PFSK-1 (cell line): ENCODE results near the gene SYTL3.

Experiments used
- FOXP2 ChIP-seq: optimal IDR thresholded peaks from 2 replicates; pipeline ENCODE3; 2011; ENCODE audit warnings: borderline replicate concordance, control low read depth, inconsistent platforms; ENCODE audit not compliant: insufficient read depth; ENCODE audit errors: extremely low read length, extremely low read depth
- POLR2AphosphoS5 ChIP-seq: IDR thresholded peaks from 2 replicates; pipeline ENCODE4 v1.6.1; 2012; ENCODE audit warnings: low read depth, mild to moderate bottlenecking, control low read depth, low read length, moderate library complexity
- REST ChIP-seq, 2 experiments: IDR thresholded peaks; 2 replicates each; pipeline versions ENCODE4 v1.6.1 to v1.8.0; 2011 to 2012; ENCODE audit warnings: low read depth in 2 of 2, low read length in 2 of 2, control low read depth in 1 of 2, inconsistent platforms in 1 of 2, mild to moderate bottlenecking in 1 of 2, moderate library complexity in 1 of 2; ENCODE audit not compliant: insufficient read depth in 1 of 2
- SIN3A ChIP-seq: IDR thresholded peaks from 2 replicates; pipeline ENCODE4 v1.6.1; 2012; ENCODE audit warnings: mild to moderate bottlenecking, low read length, moderate library complexity, borderline replicate concordance; ENCODE audit not compliant: insufficient read depth
- TAF1 ChIP-seq: IDR thresholded peaks from 2 replicates; pipeline ENCODE4 v1.6.1; 2012; ENCODE audit warnings: low read length, control low read depth, borderline replicate concordance; ENCODE audit not compliant: insufficient read depth

SYTL3 gene

GRCh38 chr6:158680481-158680880, 30.6 kb downstream of the SYTL3 start:
- TF ChIP-seq REST (IDR thresholded peaks at IDR 0.05; ENCODE audit: insufficient read depth in 1 of 2, low read depth in 2 of 2, low read length in 2 of 2) (no peak), FOXP2 (no peak), SIN3A (no peak), TAF1 (no peak), POLR2AphosphoS5 (no peak)

GRCh38 chr6:158684311-158684710, 34.5 kb downstream of the SYTL3 start:
- TF ChIP-seq TAF1 (no peak), FOXP2 (no peak), SIN3A (no peak), REST (IDR thresholded peaks at IDR 0.05; ENCODE audit: insufficient read depth in 1 of 2, low read depth in 2 of 2, low read length in 2 of 2) (no peak), POLR2AphosphoS5 (no peak)

- TF ChIP-seq REST (IDR thresholded peaks at IDR 0.05; ENCODE audit: insufficient read depth in 1 of 2, low read depth in 2 of 2, low read length in 2 of 2) (no peak), POLR2AphosphoS5 (no peak), TAF1 (no peak), FOXP2 (no peak), SIN3A (no peak)
These were observed 35.0 kb downstream of the SYTL3 start for GRCh38 chr6:158684745-158685324.

- TF ChIP-seq SIN3A (no peak), REST (IDR thresholded peaks at IDR 0.05; ENCODE audit: insufficient read depth in 1 of 2, low read depth in 2 of 2, low read length in 2 of 2) (no peak), POLR2AphosphoS5 (no peak), FOXP2 (no peak), TAF1 (no peak)
These were observed 36.5 kb downstream of the SYTL3 start for GRCh38 chr6:158686311-158686710.
